Astrocyte (in vitro differentiated cells and primary cell): ENCODE measurements around the gene RPS21.

Source experiments
- CTCF ChIP-seq: IDR thresholded peaks from 2 replicates; pipeline ENCODE4 v1.5.1; 2011; ENCODE audit warnings: low read depth, mild to moderate bottlenecking, inconsistent platforms, low read length, moderate library complexity; ENCODE audit not compliant: insufficient read depth
- EZH2 ChIP-seq: IDR thresholded peaks from 2 replicates; pipeline ENCODE4 v1.6.1; 2012; ENCODE audit warnings: mild to moderate bottlenecking, low read length, inconsistent platforms; ENCODE audit not compliant: insufficient read depth

GRCh38 chr20:62355516-62355877 lies 31.4 kb upstream of the RPS21 start:
- TF ChIP-seq CTCF (no peak), EZH2 (no peak)
